Suprapubic skin (tissue), 4 donors: ENCODE data around the gene ITPKB.

Experiments
- CTCF ChIP-seq, 2 donors: fragments of 200-600 bp in 1 of 2; fragments of 450-650 bp in 1 of 2; sonication (generic) in 1 of 2; IDR thresholded peaks; one replicate each; pipeline ENCODE4 v1.5.1; 2016 to 2019; ENCODE audit warnings: antibody characterized with exemption in 2 of 2, mild to moderate bottlenecking in 1 of 2, moderate library complexity in 1 of 2
- EP300 ChIP-seq: sonication (generic); formaldehyde crosslinking; IDR thresholded peaks from one replicate; pipeline ENCODE4 v1.6.1; 2017; ENCODE audit warnings: antibody characterized with exemption
- POLR2A ChIP-seq, 2 donors: fragments of 450-650 bp; IDR thresholded peaks; one replicate each; pipeline ENCODE4 v1.6.1; 2017; ENCODE audit warnings: antibody characterized with exemption in 2 of 2, mild to moderate bottlenecking in 2 of 2, moderate library complexity in 2 of 2
- POLR2AphosphoS5 ChIP-seq, 3 donors: sonication (generic); formaldehyde crosslinking; IDR thresholded peaks; one replicate each; pipeline ENCODE4 v1.6.1; 2017; ENCODE audit warnings: antibody characterized with exemption in 3 of 3

GRCh38 chr1:226622012-226622411, 117.1 kb downstream of the ITPKB start:
- no peak for TF ChIP-seq POLR2A (IDR thresholded peaks at IDR 0.05)
- no peak for TF ChIP-seq CTCF (IDR thresholded peaks at IDR 0.05)
- no peak for TF ChIP-seq EP300
- no peak for TF ChIP-seq POLR2AphosphoS5 (IDR thresholded peaks at IDR 0.05)
